ENCODE measurements around the gene GALNT17.

DNA sequence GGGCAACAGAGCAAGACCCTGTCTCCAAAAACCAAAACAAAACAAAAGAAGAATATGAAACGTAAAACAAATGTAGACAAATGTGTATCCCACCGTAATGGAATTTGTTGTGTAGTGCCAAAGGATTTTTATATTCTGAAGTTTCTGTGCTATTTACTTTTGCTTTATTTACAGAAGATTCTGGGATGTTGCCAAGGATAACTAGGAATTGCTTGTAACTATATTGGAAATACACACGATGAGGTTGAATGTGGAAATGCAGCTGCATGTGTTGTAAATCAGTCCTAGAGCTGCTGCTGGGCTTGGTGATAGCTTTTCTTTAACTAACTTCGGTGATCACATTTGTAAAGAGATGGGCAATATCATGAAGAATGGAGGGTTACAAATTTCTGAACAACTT is 39.5 kb downstream of the GALNT17 start:
- TF ChIP-seq POLR2AphosphoS5 (IDR thresholded peaks at IDR 0.05; ENCODE audit: borderline replicate concordance, low read depth, low read length) (no peak), EZH2 (IDR thresholded peaks at IDR 0.05) (no peak)
